K562 (cell line): ENCODE data around the gene SLC24A3. TPM values are rescaled to one million over a fixed set of nuclear protein-coding genes. Genes with fewer than 3 reads are reported as not detected.

Source experiments
- ATAC-seq: fragments of 200-7000 bp; cut with Tn5 transposase; 3 replicates; pipeline ENCODE4 v1.9.1; 2020; ENCODE audit warnings: moderate library complexity
- BruUV-seq: library from RNA; stranded (reverse); fragments of 400-500 nt; replicated peaks from 2 replicates; lab custom pipeline; 2021; lab: Mats Ljungman, UMichigan
- CTCF ChIA-PET: fragments of 300-600 bp; formaldehyde crosslinking; extraction: SDS; loops from one replicate; lab custom pipeline; 2021; ENCODE audit warnings: low intra/inter-chr PET ratio; lab: Yijun Ruan, JAX
- POLR2A ChIA-PET: fragments of 300-600, 350-650 bp; sonication (Branson Sonifier 250); formaldehyde crosslinking; extraction: SDS; loops from one replicate; lab custom pipeline; 2021; ENCODE audit warnings: antibody characterized with exemption, inconsistent platforms; lab: Yijun Ruan, JAX
- DNase-seq, 4 experiments: peaks; one replicate each; pipeline versions ENCODE4 v3.0.0 to v3.0.0-alpha.2; 2011 to 2018; ENCODE audit warnings: low spot score in 3 of 4, mixed read lengths in 3 of 4; ENCODE audit errors: extremely low read depth in 1 of 4
- FAIRE-seq: peaks from 2 replicates; lab custom pipeline; 2011; peaks lifted over from hg19 to GRCh38; lab: Jason Lieb, UNC
- H2AFZ ChIP-seq: 2 replicates; pipeline ENCODE4 v1.6.0; 2011; ENCODE audit warnings: low read depth, low read length, control low read depth, inconsistent platforms
- H3K27ac ChIP-seq: fragments of 200-600 bp; 3 replicates; pipeline ENCODE4 v1.8.0; 2011; ENCODE audit warnings: low read depth, mild to moderate bottlenecking, control low read depth, inconsistent platforms, low read length, moderate library complexity, mixed read lengths; ENCODE audit errors: extremely low read depth
- H3K27me3 ChIP-seq, 2 experiments: fragments of 300-600 bp in 1 of 2; 2 replicates in 1 of 2; 3 replicates in 1 of 2; pipeline versions ENCODE4 v1.6.0 to v1.8.0; 2011; ENCODE audit warnings: inconsistent platforms in 2 of 2, low read length in 2 of 2, mild to moderate bottlenecking in 1 of 2, mixed read lengths in 1 of 2, moderate library complexity in 1 of 2; ENCODE audit not compliant: control insufficient read depth in 2 of 2, insufficient read depth in 2 of 2
- H3K36me3 ChIP-seq: fragments of 300-600 bp; 3 replicates; pipeline ENCODE4 v1.8.0; 2011; ENCODE audit warnings: mild to moderate bottlenecking, low read length, inconsistent platforms; ENCODE audit not compliant: control insufficient read depth, insufficient read depth
- H3K4me1 ChIP-seq, 2 experiments: fragments of 200-600 bp in 1 of 2; replicated peaks in 1 of 2; 2 replicates in 1 of 2; 3 replicates in 1 of 2; pipeline versions ENCODE4 v1.5.1 to v1.8.0; 2011; ENCODE audit warnings: inconsistent platforms in 2 of 2, low read length in 2 of 2, mild to moderate bottlenecking in 1 of 2, mixed read lengths in 1 of 2, moderate library complexity in 1 of 2; ENCODE audit not compliant: control insufficient read depth in 2 of 2, insufficient read depth in 2 of 2
- H3K4me2 ChIP-seq: 2 replicates; pipeline ENCODE4 v1.6.1; 2011; ENCODE audit warnings: low read length, control low read depth, inconsistent platforms, mixed read lengths; ENCODE audit not compliant: insufficient read depth
- H3K4me3 ChIP-seq: fragments of 200-600 bp; sonication (generic), shearing (Covaris generic); 2 replicates; pipeline ENCODE4 v1.5.1; 2016; ENCODE audit warnings: control low read depth, inconsistent platforms
- H3K79me2 ChIP-seq: fragments of 200-600 bp; 3 replicates; pipeline ENCODE4 v1.8.0; 2011; ENCODE audit warnings: low read length, inconsistent platforms; ENCODE audit not compliant: control insufficient read depth, insufficient read depth
- H3K9ac ChIP-seq, 2 experiments: 2 replicates each; pipeline versions ENCODE4 v1.6.0 to v1.6.1; 2011; ENCODE audit warnings: low read depth in 2 of 2, low read length in 2 of 2, control low read depth in 1 of 2, inconsistent platforms in 1 of 2, mild to moderate bottlenecking in 1 of 2, mixed read lengths in 1 of 2; ENCODE audit not compliant: insufficient read depth in 1 of 2
- H3K9me1 ChIP-seq: one replicate; pipeline ENCODE4 v1.6.0; 2011; ENCODE audit warnings: inconsistent platforms, mild to moderate bottlenecking, low read length, moderate library complexity; ENCODE audit not compliant: control insufficient read depth, insufficient read depth
- H3K9me3 ChIP-seq: replicated peaks from 2 replicates; pipeline ENCODE4 v1.5.1; 2011; ENCODE audit warnings: low read depth, low read length, inconsistent platforms; ENCODE audit not compliant: control insufficient read depth, insufficient read depth
- H4K20me1 ChIP-seq: replicated peaks from 2 replicates; pipeline ENCODE4 v1.6.1; 2011; ENCODE audit warnings: low read length, inconsistent platforms, mixed read lengths; ENCODE audit not compliant: control insufficient read depth, insufficient read depth
- ASH1L ChIP-seq: fragments of 450-650 bp; IDR thresholded peaks from 2 replicates; pipeline ENCODE4 v1.6.1; 2018; ENCODE audit warnings: borderline replicate concordance, mild to moderate bottlenecking, low read depth; ENCODE audit not compliant: partially characterized antibody
- CAMTA2 ChIP-seq: fragments of 250-450 bp; sonication (Bioruptor Pico); conservative IDR thresholded peaks from 2 replicates; pipeline ENCODE4 v1.5.1; 2022
- CHD7 ChIP-seq: fragments of 200-600 bp; sonication (generic); IDR thresholded peaks from one replicate; pipeline ENCODE4 v1.6.1; 2012; ENCODE audit warnings: mild to moderate bottlenecking, low read depth, low read length, inconsistent platforms
- EHMT2 ChIP-seq: fragments of 450-650 bp; IDR thresholded peaks from 2 replicates; pipeline ENCODE4 v1.6.1; 2018; ENCODE audit warnings: antibody characterized with exemption
- GABPB1 ChIP-seq: sonication (generic); formaldehyde crosslinking; IDR thresholded peaks from 2 replicates; pipeline ENCODE4 v1.8.0; 2022; ENCODE audit warnings: mild to moderate bottlenecking, missing genetic modification reagents
- SIN3A ChIP-seq, 2 experiments: fragments of 150-350 bp in 1 of 2; IDR thresholded peaks; 2 replicates each; pipeline ENCODE4 v1.6.1; 2011 to 2016; ENCODE audit warnings: borderline replicate concordance in 2 of 2, low read depth in 2 of 2, low read length in 2 of 2, mild to moderate bottlenecking in 2 of 2, moderate library complexity in 2 of 2; ENCODE audit not compliant: control insufficient read depth in 1 of 2
- TFAP4 ChIP-seq: sonication (generic); formaldehyde crosslinking; IDR thresholded peaks from 2 replicates; pipeline ENCODE4 v1.8.0; 2022; ENCODE audit warnings: missing genetic modification reagents, mild to moderate bottlenecking, moderate library complexity, borderline replicate concordance
- ZSCAN29 ChIP-seq: fragments of 450-650 bp; IDR thresholded peaks from 2 replicates; pipeline ENCODE4 v1.6.1; 2017
- WGBS: fragments of 100-300 bp; shearing (Covaris generic); methylation state at CpG from one replicate; pipeline ENCODE4 v1.1.6; 2016; ENCODE audit warnings: low coverage, mixed read lengths; ENCODE audit not compliant: insufficient coverage; ENCODE audit errors: missing lambda C conversion rate; 5-methylcytosine and 5-hydroxymethylcytosine counted together
- in situ Hi-C: fragments of 300-500 bp; cut with MboI; formaldehyde crosslinking; loops from 4 replicates; pipeline ENCODE4 v1.15.0; 2018; ENCODE audit warnings: inconsistent platforms, mixed read lengths
- intact Hi-C: fragments of 100-400 bp; cut with micrococcal nuclease; formaldehyde crosslinking; loops from 2 replicates; pipeline ENCODE4 v1.14.2; 2022
- polyA plus RNA-seq, 8 experiments: library from polyadenylated mRNA; depleted of rRNA in 4 of 8; stranded (reverse) in 5 of 8; unstranded in 3 of 8; fragments of >200 nt; fragmentation: Nextera tagmentation in 2 of 8; fragmentation: Illumina TruSeq in 1 of 8; extraction: Ambion mirVana in 2 of 8; extraction: Trizol in 1 of 8; gene quantifications; 2 replicates each; pipeline versions ENCODE4 v1.2.1 to v1.2.3, GENCODE V29; 2011 to 2014; ENCODE audit warnings: inconsistent platforms in 1 of 8, missing spikeins in 1 of 8
- total RNA-seq, 7 experiments: library from RNA; depleted of rRNA in 6 of 7; stranded (reverse); fragments of >200 nt in 6 of 7; fragmentation: Illumina TruSeq in 2 of 7; extraction: Trizol in 2 of 7; gene quantifications; 2 replicates each; pipeline versions ENCODE4 v1.2.1 to v1.2.3, GENCODE V29; 2011 to 2021; ENCODE audit warnings: low replicate concordance in 1 of 7

SLC24A3 gene
- total and polyA plus RNA-seq, 9 of the 15 experiments (the other 6 are each of a cell fraction or from before 2014, with no cell fraction given), result not detected

- H3K36me3 ChIP-seq, result no peaks in the 10 kb centered on the region
- FAIRE-seq (no peak), ATAC-seq (no peak), DNase-seq (no peak)
- H4K20me1 ChIP-seq, result no peaks in the 10 kb centered on the region
- no peaks in the 10 kb centered on the region for H3K79me2 ChIP-seq
- in situ Hi-C loops, result no loop called here
- BruUV-seq, result no TSS peak
- CTCF ChIA-PET, result no interaction called here
- no peak overlapping the region for H3K9ac ChIP-seq
- intact Hi-C loops, result no loop called here
- no peak overlapping the region for H2AFZ ChIP-seq
- no peaks in the 10 kb centered on the region for H3K9me3 ChIP-seq
- H3K9me1 ChIP-seq, result no peaks in the 10 kb centered on the region
- H3K4me2 ChIP-seq, result no peak overlapping the region
- H3K27me3 ChIP-seq, result no peaks in the 10 kb centered on the region
- H3K4me1 ChIP-seq, result no peaks in the 10 kb centered on the region
- POLR2A ChIA-PET, result no interaction called here
- no peak overlapping the region for H3K27ac ChIP-seq
- H3K4me3 ChIP-seq, result no peak overlapping the region
- 0% methylated on average over 7 of the region's 7 CpGs for WGBS
- no peak for TF ChIP-seq GABPB1 (CRISPR knock-in tag)
- no peak for TF ChIP-seq EHMT2
- no peak for TF ChIP-seq TFAP4 (CRISPR knock-in tag)
- TF ChIP-seq SIN3A (IDR thresholded peaks at IDR 0.05; ENCODE audit: borderline replicate concordance in 2 of 2, control insufficient read depth in 1 of 2, low read depth in 2 of 2, low read length in 2 of 2), result no peak
- no peak for TF ChIP-seq CAMTA2 (CRISPR knock-in tag)
- no peak for TF ChIP-seq CHD7
- TF ChIP-seq ASH1L, result no peak
- TF ChIP-seq ZSCAN29, result no peak
Observed at GRCh38 chr20:19520261-19520660, 307.8 kb downstream of the SLC24A3 start.
